HG03457 (cell line): Measurements from ENCODE around the gene TMEM135.
"Not testable (repeated sequence)": the region's sequence is repeated elsewhere in the genome, so short reads cannot be mapped to it uniquely, and the experiment has no call there.

ENCODE experiments used
- ATAC-seq: cut with Tn5 transposase; IDR thresholded peaks from one replicate; pipeline ENCODE4 v1.9.1; 2021; ENCODE audit warnings: moderate number of reproducible peaks; ENCODE audit not compliant: unreplicated experiment

The TMEM135 gene

GRCh38 chr11:87020336-87020735 lies 17.4 kb upstream of the TMEM135 start:
- ATAC-seq: no peak

GRCh38 chr11:87020764-87021365 lies 16.9 kb upstream of the TMEM135 start:
- no peak for ATAC-seq

- no peak for ATAC-seq
These were observed 15.5 kb upstream of the TMEM135 start for GRCh38 chr11:87022254-87022653.

GRCh38 chr11:87022738-87023137 lies 15.0 kb upstream of the TMEM135 start:
- no peak for ATAC-seq

- not testable (repeated sequence) for ATAC-seq
These were observed 11.3 kb upstream of the TMEM135 start for GRCh38 chr11:87026415-87026814.

GRCh38 chr11:87030458-87031054 lies 7.2 kb upstream of the TMEM135 start:
- ATAC-seq: no peak

- no peak for ATAC-seq
These were observed 6.1 kb upstream of the TMEM135 start for GRCh38 chr11:87031433-87032170.

GRCh38 chr11:87033561-87033960 lies 4.2 kb upstream of the TMEM135 start:
- ATAC-seq: no peak

- ATAC-seq: no peak
These were observed 1.7 kb upstream of the TMEM135 start for GRCh38 chr11:87035976-87036583.

- ATAC-seq: no peak
These were observed 831 bp upstream of the TMEM135 start for GRCh38 chr11:87036756-87037449.

- ATAC-seq: no peak
These were observed 672 bp downstream of the TMEM135 start for GRCh38 chr11:87038235-87038977.

- ATAC-seq: no peak
These were observed 1.6 kb downstream of the TMEM135 start for GRCh38 chr11:87039371-87039770.

GRCh38 chr11:87043894-87044293 lies 6.2 kb downstream of the TMEM135 start:
- no peak for ATAC-seq

GRCh38 chr11:87046824-87047223 lies 9.1 kb downstream of the TMEM135 start:
- ATAC-seq: no peak

- no peak for ATAC-seq
These were observed 18.4 kb downstream of the TMEM135 start for GRCh38 chr11:87056091-87056490.

- no peak for ATAC-seq
These were observed 20.0 kb downstream of the TMEM135 start for GRCh38 chr11:87057749-87058148.

- ATAC-seq: no peak
These were observed 22.1 kb downstream of the TMEM135 start for GRCh38 chr11:87059596-87060390.

GRCh38 chr11:87061766-87062165 lies 24.0 kb downstream of the TMEM135 start:
- ATAC-seq: no peak

GRCh38 chr11:87063982-87064381 lies 26.2 kb downstream of the TMEM135 start:
- ATAC-seq: no peak

- ATAC-seq: no peak
These were observed 35.1 kb downstream of the TMEM135 start for GRCh38 chr11:87072787-87073186.
